NCI-H146 treated with DMSO at 0.1 percent for 48 hours (cell line): ENCODE measurements around the gene HES3.
A peak's percentile ranks its signal among the peaks of the same experiment; 100 is the strongest.
"Not testable (repeated sequence)": the region's sequence is repeated elsewhere in the genome, so short reads cannot be mapped to it uniquely, and the experiment has no call there.

Experiments used
- DNase-seq: peaks from one replicate; lab custom pipeline; 2025; ENCODE audit not compliant: unreplicated experiment; lab: John Stamatoyannopoulos, UW

Gene HES3

GRCh38 chr1:6218375-6219164 is 25.4 kb upstream of the HES3 start:
- no peak for DNase-seq

GRCh38 chr1:6219641-6220040 is 24.3 kb upstream of the HES3 start:
- not testable (repeated sequence) for DNase-seq

GRCh38 chr1:6220236-6220635 is 23.7 kb upstream of the HES3 start:
- DNase-seq: no peak

- DNase-seq: no peak
Observed at GRCh38 chr1:6221210-6221784, 22.7 kb upstream of the HES3 start.

GRCh38 chr1:6222636-6223035 is 21.3 kb upstream of the HES3 start:
- no peak for DNase-seq

GRCh38 chr1:6223617-6224016 is 20.4 kb upstream of the HES3 start:
- DNase-seq: no peak

GRCh38 chr1:6224718-6225117 is 19.3 kb upstream of the HES3 start:
- DNase-seq: no peak

GRCh38 chr1:6225651-6226050 is 18.3 kb upstream of the HES3 start:
- DNase-seq: no peak

GRCh38 chr1:6233376-6233775 is 10.6 kb upstream of the HES3 start:
- DNase-seq: no peak

GRCh38 chr1:6234502-6235295 is 9.3 kb upstream of the HES3 start:
- DNase-seq: no peak

- no peak for DNase-seq
Observed at GRCh38 chr1:6235296-6235677, 8.7 kb upstream of the HES3 start.

GRCh38 chr1:6237093-6237492 is 6.9 kb upstream of the HES3 start:
- no peak for DNase-seq

GRCh38 chr1:6239213-6239752 is 4.7 kb upstream of the HES3 start:
- no peak for DNase-seq

- peak; percentile 37 for DNase-seq
Observed at GRCh38 chr1:6239950-6240768, 3.8 kb upstream of the HES3 start.

GRCh38 chr1:6241107-6241886 is 2.7 kb upstream of the HES3 start:
- DNase-seq: no peak

- no peak for DNase-seq
Observed at GRCh38 chr1:6241887-6242740, 1.9 kb upstream of the HES3 start.

GRCh38 chr1:6243053-6243834 is 735 bp upstream of the HES3 start:
- no peak for DNase-seq

- no peak for DNase-seq
Observed at GRCh38 chr1:6244401-6245049, 546 bp downstream of the HES3 start.
